ENCODE measurements around the gene LPGAT1.

DNA sequence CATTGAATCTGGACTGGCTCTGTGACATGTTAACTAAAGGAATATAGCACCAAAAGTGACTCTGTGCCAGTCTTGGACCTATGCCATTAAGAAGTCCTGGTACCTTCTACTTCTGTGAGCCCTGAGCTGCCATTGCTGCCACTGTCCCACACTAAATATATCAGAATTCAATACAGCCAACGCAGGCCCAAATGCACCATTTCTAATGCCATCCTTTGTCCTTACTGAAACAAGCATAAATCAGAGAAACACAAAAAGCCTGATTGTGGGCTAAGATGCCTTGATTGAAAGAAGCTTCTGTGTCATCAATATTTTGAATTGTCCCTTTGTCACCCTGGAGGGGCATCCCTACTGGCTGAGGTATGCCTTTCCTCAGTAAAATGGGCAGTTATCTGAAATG, 88.3 kb downstream of the LPGAT1 start:
- TF ChIP-seq POLR2A (IDR thresholded peaks at IDR 0.05): no peak
- TF ChIP-seq, protein P1, sequence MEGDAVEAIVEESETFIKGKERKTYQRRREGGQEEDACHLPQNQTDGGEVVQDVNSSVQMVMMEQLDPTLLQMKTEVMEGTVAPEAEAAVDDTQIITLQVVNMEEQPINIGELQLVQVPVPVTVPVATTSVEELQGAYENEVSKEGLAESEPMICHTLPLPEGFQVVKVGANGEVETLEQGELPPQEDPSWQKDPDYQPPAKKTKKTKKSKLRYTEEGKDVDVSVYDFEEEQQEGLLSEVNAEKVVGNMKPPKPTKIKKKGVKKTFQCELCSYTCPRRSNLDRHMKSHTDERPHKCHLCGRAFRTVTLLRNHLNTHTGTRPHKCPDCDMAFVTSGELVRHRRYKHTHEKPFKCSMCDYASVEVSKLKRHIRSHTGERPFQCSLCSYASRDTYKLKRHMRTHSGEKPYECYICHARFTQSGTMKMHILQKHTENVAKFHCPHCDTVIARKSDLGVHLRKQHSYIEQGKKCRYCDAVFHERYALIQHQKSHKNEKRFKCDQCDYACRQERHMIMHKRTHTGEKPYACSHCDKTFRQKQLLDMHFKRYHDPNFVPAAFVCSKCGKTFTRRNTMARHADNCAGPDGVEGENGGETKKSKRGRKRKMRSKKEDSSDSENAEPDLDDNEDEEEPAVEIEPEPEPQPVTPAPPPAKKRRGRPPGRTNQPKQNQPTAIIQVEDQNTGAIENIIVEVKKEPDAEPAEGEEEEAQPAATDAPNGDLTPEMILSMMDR (IDR thresholded peaks at IDR 0.05): no peak

Data from thyroid gland (tissue), 4 donors.